H1 (cell line): ENCODE measurements around the gene NCAPG2.

Experiments
- HDAC2 ChIP-seq, 2 experiments: fragments of 300-600 bp in 1 of 2; sonication (generic) in 1 of 2; IDR thresholded peaks; 2 replicates each; pipeline ENCODE4 v1.6.1; 2011 to 2012; ENCODE audit warnings: low read depth in 2 of 2, low read length in 2 of 2, mild to moderate bottlenecking in 2 of 2, moderate library complexity in 2 of 2, borderline replicate concordance in 1 of 2, inconsistent platforms in 1 of 2
- JUND ChIP-seq: IDR thresholded peaks from 2 replicates; pipeline ENCODE4 v1.6.1; 2011; ENCODE audit warnings: mild to moderate bottlenecking, improper control_type of control experiment, low read length
- POLR2A ChIP-seq, 2 experiments: IDR thresholded peaks; 1 replicate in 1 of 2; 2 replicates in 1 of 2; pipeline ENCODE4 v1.6.1; 2011; ENCODE audit warnings: low read depth in 2 of 2, low read length in 2 of 2, mild to moderate bottlenecking in 2 of 2; ENCODE audit errors: control extremely low read depth in 1 of 2
- TF ChIP-seq, protein P1 (sequence below), 3 experiments: IDR thresholded peaks; 1 replicate in 2 of 3; 2 replicates in 1 of 3; pipeline versions ENCODE4 v1.5.1 to v1.6.1; 2011; ENCODE audit warnings: low read length in 3 of 3, mild to moderate bottlenecking in 3 of 3, inconsistent platforms in 2 of 3, low read depth in 1 of 3, moderate library complexity in 1 of 3; ENCODE audit not compliant: insufficient read depth in 1 of 3; ENCODE audit errors: control extremely low read depth in 1 of 3

DNA sequence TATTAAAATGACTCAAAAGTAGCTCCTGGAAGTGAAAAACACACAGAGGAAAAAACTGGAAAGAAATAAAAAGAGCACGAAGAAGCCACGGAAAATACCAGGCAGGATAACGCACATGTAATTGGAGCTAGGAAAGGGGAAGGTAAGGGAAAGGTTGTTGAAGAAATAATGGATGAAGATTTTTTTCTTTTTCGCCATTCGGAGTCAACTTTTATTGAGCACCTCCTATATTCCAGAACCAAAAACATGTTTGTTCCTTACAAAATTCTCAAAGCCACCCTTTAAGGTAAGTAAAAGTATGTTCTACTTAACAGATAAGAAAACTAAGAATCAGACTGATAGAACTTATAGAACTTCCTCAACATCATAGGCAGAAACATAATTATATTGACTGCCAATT, 84.2 kb downstream of the NCAPG2 start:
- TF ChIP-seq, protein P1, sequence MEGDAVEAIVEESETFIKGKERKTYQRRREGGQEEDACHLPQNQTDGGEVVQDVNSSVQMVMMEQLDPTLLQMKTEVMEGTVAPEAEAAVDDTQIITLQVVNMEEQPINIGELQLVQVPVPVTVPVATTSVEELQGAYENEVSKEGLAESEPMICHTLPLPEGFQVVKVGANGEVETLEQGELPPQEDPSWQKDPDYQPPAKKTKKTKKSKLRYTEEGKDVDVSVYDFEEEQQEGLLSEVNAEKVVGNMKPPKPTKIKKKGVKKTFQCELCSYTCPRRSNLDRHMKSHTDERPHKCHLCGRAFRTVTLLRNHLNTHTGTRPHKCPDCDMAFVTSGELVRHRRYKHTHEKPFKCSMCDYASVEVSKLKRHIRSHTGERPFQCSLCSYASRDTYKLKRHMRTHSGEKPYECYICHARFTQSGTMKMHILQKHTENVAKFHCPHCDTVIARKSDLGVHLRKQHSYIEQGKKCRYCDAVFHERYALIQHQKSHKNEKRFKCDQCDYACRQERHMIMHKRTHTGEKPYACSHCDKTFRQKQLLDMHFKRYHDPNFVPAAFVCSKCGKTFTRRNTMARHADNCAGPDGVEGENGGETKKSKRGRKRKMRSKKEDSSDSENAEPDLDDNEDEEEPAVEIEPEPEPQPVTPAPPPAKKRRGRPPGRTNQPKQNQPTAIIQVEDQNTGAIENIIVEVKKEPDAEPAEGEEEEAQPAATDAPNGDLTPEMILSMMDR (IDR thresholded peaks at IDR 0.05; ENCODE audit: control extremely low read depth in 1 of 3, insufficient read depth in 1 of 3, low read depth in 1 of 3, low read length in 3 of 3), result no peak
- TF ChIP-seq JUND (no peak), POLR2A (IDR thresholded peaks at IDR 0.05; ENCODE audit: control extremely low read depth in 1 of 2, low read depth in 2 of 2, low read length in 2 of 2) (no peak), HDAC2 (IDR thresholded peaks at IDR 0.05; ENCODE audit: borderline replicate concordance in 1 of 2, low read depth in 2 of 2, low read length in 2 of 2) (no peak)
